Choroid plexus epithelial cell (primary cell): ENCODE data around the gene AQP9.

Experiments
- DNase-seq: peaks from one replicate; pipeline ENCODE4 v3.0.0-alpha.2; 2010; ENCODE audit warnings: low read depth
- H3K4me3 ChIP-seq: 2 replicates; pipeline ENCODE4 v1.5.1; 2011; ENCODE audit warnings: low read depth, mild to moderate bottlenecking, control low read depth, low read length, moderate library complexity
- CTCF ChIP-seq: conservative IDR thresholded peaks from 2 replicates; pipeline ENCODE4 v1.5.1; 2011; ENCODE audit warnings: low read depth, mild to moderate bottlenecking, control low read depth, inconsistent platforms, low read length, moderate library complexity

Gene AQP9

GRCh38 chr15:58161436-58161930 lies 23.3 kb downstream of the AQP9 start:
- H3K4me3 ChIP-seq, result no peak overlapping the region
- DNase-seq, result no peak
- no peak for TF ChIP-seq CTCF

- DNase-seq, result no peak
- TF ChIP-seq CTCF, result no peak
- H3K4me3 ChIP-seq, result no peak overlapping the region
These were observed 25.8 kb downstream of the AQP9 start for GRCh38 chr15:58163985-58164384.

- TF ChIP-seq CTCF, result no peak
- no peak for DNase-seq
These were observed 26.7 kb downstream of the AQP9 start for GRCh38 chr15:58164926-58165325.

GRCh38 chr15:58165661-58166060 lies 27.5 kb downstream of the AQP9 start:
- TF ChIP-seq CTCF, result no peak
- H3K4me3 ChIP-seq, result no peak overlapping the region
- peak; percentile 79 for DNase-seq

More at GRCh38 chr15:58164926-58165325, 26.7 kb downstream of the AQP9 start:
- no peak overlapping the region for H3K4me3 ChIP-seq

- H3K4me3 ChIP-seq, result no peak overlapping the region
- TF ChIP-seq CTCF, result no peak
- no peak for DNase-seq
These were observed 29.0 kb downstream of the AQP9 start for GRCh38 chr15:58167095-58167691.

GRCh38 chr15:58169934-58170333 lies 31.8 kb downstream of the AQP9 start:
- no peak overlapping the region for H3K4me3 ChIP-seq
- no peak for DNase-seq
- no peak for TF ChIP-seq CTCF

GRCh38 chr15:58171476-58172061 lies 33.4 kb downstream of the AQP9 start:
- no peak for TF ChIP-seq CTCF
- no peak overlapping the region for H3K4me3 ChIP-seq
- DNase-seq, result no peak
